IPS-18a (cell line): ENCODE measurements around the gene DSCAM.
"Not testable (repeated sequence)": the region's sequence is repeated elsewhere in the genome, so short reads cannot be mapped to it uniquely, and the experiment has no call there.

Source experiments
- H3K27ac ChIP-seq: one replicate; pipeline ENCODE4 v1.5.1; 2013; ENCODE audit warnings: low read length
- H3K27me3 ChIP-seq: one replicate; pipeline ENCODE4 v1.6.1; 2013; ENCODE audit warnings: mild to moderate bottlenecking, low read length; ENCODE audit not compliant: control insufficient read depth, insufficient read depth
- H3K36me3 ChIP-seq: one replicate; pipeline ENCODE4 v1.6.1; 2013; ENCODE audit warnings: low read depth, low read length; ENCODE audit not compliant: control insufficient read depth
- H3K4me1 ChIP-seq: one replicate; pipeline ENCODE4 v1.6.1; 2013; ENCODE audit warnings: low read depth, low read length; ENCODE audit not compliant: control insufficient read depth
- H3K4me3 ChIP-seq: one replicate; pipeline ENCODE4 v1.5.1; 2013; ENCODE audit warnings: low read length
- H3K9ac ChIP-seq: one replicate; pipeline ENCODE4 v1.6.1; 2013; ENCODE audit warnings: mild to moderate bottlenecking, low read length, moderate library complexity
- H3K9me3 ChIP-seq: one replicate; pipeline ENCODE4 v1.6.1; 2013; ENCODE audit warnings: low read depth, low read length; ENCODE audit not compliant: control insufficient read depth

DSCAM gene

GRCh38 chr21:40465382-40465781 is 381.6 kb downstream of the DSCAM start:
- Histone ChIP-seq H3K9ac (no peak overlapping the region), H3K4me3 (no peak overlapping the region), H3K27ac (no peak overlapping the region), H3K27me3 (no peaks in the 10 kb centered on the region), H3K4me1 (no peaks in the 10 kb centered on the region), H3K9me3 (no peaks in the 10 kb centered on the region), H3K36me3 (no peaks in the 10 kb centered on the region)

GRCh38 chr21:40463176-40463575 is 383.8 kb downstream of the DSCAM start:
- no peak overlapping the region for H3K4me3 ChIP-seq
- no peaks in the 10 kb centered on the region for H3K9me3 ChIP-seq
- no peak overlapping the region for H3K27ac ChIP-seq
- H3K27me3 ChIP-seq, result no peaks in the 10 kb centered on the region
- no peaks in the 10 kb centered on the region for H3K4me1 ChIP-seq
- no peaks in the 10 kb centered on the region for H3K36me3 ChIP-seq
- H3K9ac ChIP-seq, result no peak overlapping the region

- no peaks in the 10 kb centered on the region for H3K36me3 ChIP-seq
- H3K9ac ChIP-seq, result no peak overlapping the region
- no peak overlapping the region for H3K4me3 ChIP-seq
- no peaks in the 10 kb centered on the region for H3K9me3 ChIP-seq
- H3K27me3 ChIP-seq, result no peaks in the 10 kb centered on the region
- no peak overlapping the region for H3K27ac ChIP-seq
- no peaks in the 10 kb centered on the region for H3K4me1 ChIP-seq
Observed at GRCh38 chr21:40461008-40461407, 385.9 kb downstream of the DSCAM start.

GRCh38 chr21:40457741-40458140 is 389.2 kb downstream of the DSCAM start:
- Histone ChIP-seq H3K4me1 (no peaks in the 10 kb centered on the region), H3K36me3 (no peaks in the 10 kb centered on the region), H3K27me3 (no peaks in the 10 kb centered on the region), H3K4me3 (no peak overlapping the region), H3K9me3 (no peaks in the 10 kb centered on the region), H3K27ac (no peak overlapping the region), H3K9ac (no peak overlapping the region)

- Histone ChIP-seq H3K9me3 (no peaks in the 10 kb centered on the region), H3K36me3 (no peaks in the 10 kb centered on the region), H3K27ac (no peak overlapping the region), H3K9ac (no peak overlapping the region), H3K4me1 (no peaks in the 10 kb centered on the region), H3K4me3 (no peak overlapping the region), H3K27me3 (no peaks in the 10 kb centered on the region)
Observed at GRCh38 chr21:40454057-40454456, 392.9 kb downstream of the DSCAM start.

- no peaks in the 10 kb centered on the region for H3K36me3 ChIP-seq
- no peak overlapping the region for H3K27ac ChIP-seq
- no peaks in the 10 kb centered on the region for H3K4me1 ChIP-seq
- no peak overlapping the region for H3K9ac ChIP-seq
- no peak overlapping the region for H3K4me3 ChIP-seq
- no peaks in the 10 kb centered on the region for H3K9me3 ChIP-seq
- no peaks in the 10 kb centered on the region for H3K27me3 ChIP-seq
Observed at GRCh38 chr21:40453183-40453582, 393.8 kb downstream of the DSCAM start.

- H3K4me3 ChIP-seq, result no peak overlapping the region
- no peak overlapping the region for H3K27ac ChIP-seq
- H3K36me3 ChIP-seq, result no peaks in the 10 kb centered on the region
- no peak overlapping the region for H3K9ac ChIP-seq
- H3K9me3 ChIP-seq, result no peaks in the 10 kb centered on the region
- no peaks in the 10 kb centered on the region for H3K4me1 ChIP-seq
- H3K27me3 ChIP-seq, result no peaks in the 10 kb centered on the region
Observed at GRCh38 chr21:40452548-40452947, 394.4 kb downstream of the DSCAM start.

GRCh38 chr21:40447016-40447415 is 399.9 kb downstream of the DSCAM start:
- Histone ChIP-seq H3K4me3 (no peak overlapping the region), H3K27ac (no peak overlapping the region), H3K9ac (no peak overlapping the region), H3K27me3 (no peaks in the 10 kb centered on the region), H3K4me1 (no peaks in the 10 kb centered on the region), H3K36me3 (no peaks in the 10 kb centered on the region), H3K9me3 (no peaks in the 10 kb centered on the region)

GRCh38 chr21:40445349-40445921 is 401.5 kb downstream of the DSCAM start:
- Histone ChIP-seq H3K9ac (no peak overlapping the region), H3K27me3 (no peaks in the 10 kb centered on the region), H3K4me3 (no peak overlapping the region), H3K9me3 (no peaks in the 10 kb centered on the region), H3K4me1 (no peaks in the 10 kb centered on the region), H3K27ac (no peak overlapping the region), H3K36me3 (no peaks in the 10 kb centered on the region)

- not testable (repeated sequence) for H3K36me3 ChIP-seq, H3K9me3 ChIP-seq, H3K27ac ChIP-seq, H3K27me3 ChIP-seq, H3K4me1 ChIP-seq, H3K9ac ChIP-seq, H3K4me3 ChIP-seq
Observed at GRCh38 chr21:40439581-40439980, 407.4 kb downstream of the DSCAM start.

GRCh38 chr21:40438616-40439015 is 408.3 kb downstream of the DSCAM start:
- Histone ChIP-seq H3K27me3 (no peaks in the 10 kb centered on the region), H3K27ac (no peak overlapping the region), H3K36me3 (no peaks in the 10 kb centered on the region), H3K4me3 (no peak overlapping the region), H3K9me3 (no peaks in the 10 kb centered on the region), H3K9ac (no peak overlapping the region), H3K4me1 (no peaks in the 10 kb centered on the region)

GRCh38 chr21:40436261-40436660 is 410.7 kb downstream of the DSCAM start:
- H3K36me3 ChIP-seq, result no peaks in the 10 kb centered on the region
- H3K27ac ChIP-seq, result no peak overlapping the region
- no peak overlapping the region for H3K9ac ChIP-seq
- no peaks in the 10 kb centered on the region for H3K4me1 ChIP-seq
- H3K4me3 ChIP-seq, result no peak overlapping the region
- no peaks in the 10 kb centered on the region for H3K9me3 ChIP-seq
- H3K27me3 ChIP-seq, result no peaks in the 10 kb centered on the region
